ENCODE results near the gene CACNG7.

CACNG7 gene

DNA sequence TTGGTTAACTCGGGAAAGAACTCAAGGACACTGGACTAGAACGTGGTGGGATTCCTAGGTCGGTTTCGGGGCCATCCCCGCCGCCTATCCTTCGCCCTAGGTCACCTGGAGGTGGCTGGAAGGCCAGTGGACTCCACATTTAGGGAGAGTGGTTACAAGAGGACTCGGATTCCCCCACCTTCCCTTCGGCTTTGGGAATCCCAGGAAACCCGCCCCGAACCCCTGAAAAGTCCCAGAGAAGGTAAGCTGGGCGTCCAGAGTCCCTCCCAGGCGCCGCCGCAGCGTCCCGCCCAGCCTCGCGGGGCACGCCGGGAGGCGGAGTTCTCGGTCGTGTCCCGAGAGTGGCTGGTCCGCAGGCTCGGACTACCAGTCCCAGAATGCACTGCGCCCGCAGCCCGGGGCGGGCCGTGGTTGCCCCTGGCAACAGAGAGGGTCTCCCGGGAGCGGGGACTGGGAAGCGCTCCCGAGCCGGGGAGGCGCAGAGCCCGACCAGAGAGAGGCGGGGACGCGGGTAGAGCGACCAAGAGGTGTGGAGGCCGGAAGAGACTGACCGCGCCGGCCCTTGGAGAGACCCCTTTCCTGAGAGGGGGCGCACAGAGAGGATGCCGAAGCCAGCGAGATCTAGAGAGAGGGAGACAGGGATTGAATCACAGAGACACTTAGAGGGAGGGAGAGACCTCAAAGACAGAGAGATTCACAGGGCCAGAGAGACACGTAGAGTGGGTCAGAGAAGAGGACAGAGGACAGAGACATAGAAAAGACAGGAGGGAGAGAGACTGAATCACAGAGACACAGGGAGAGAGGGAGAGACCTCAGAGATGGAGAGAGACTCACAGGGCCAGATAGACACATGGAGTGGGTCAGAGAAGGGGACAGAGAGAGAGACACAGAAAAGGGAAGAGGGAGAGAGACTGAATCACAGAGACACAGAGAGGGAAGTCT, 29.7 kb upstream of the CACNG7 start:
- peak; percentile 63 for DNase-seq (ENCODE audit: extremely low read depth, low read depth)
- H3K4me3 ChIP-seq (replicated peaks; ENCODE audit: low read depth, low read length) = peak overlapping the region; percentile 54
- TF ChIP-seq, protein P1, sequence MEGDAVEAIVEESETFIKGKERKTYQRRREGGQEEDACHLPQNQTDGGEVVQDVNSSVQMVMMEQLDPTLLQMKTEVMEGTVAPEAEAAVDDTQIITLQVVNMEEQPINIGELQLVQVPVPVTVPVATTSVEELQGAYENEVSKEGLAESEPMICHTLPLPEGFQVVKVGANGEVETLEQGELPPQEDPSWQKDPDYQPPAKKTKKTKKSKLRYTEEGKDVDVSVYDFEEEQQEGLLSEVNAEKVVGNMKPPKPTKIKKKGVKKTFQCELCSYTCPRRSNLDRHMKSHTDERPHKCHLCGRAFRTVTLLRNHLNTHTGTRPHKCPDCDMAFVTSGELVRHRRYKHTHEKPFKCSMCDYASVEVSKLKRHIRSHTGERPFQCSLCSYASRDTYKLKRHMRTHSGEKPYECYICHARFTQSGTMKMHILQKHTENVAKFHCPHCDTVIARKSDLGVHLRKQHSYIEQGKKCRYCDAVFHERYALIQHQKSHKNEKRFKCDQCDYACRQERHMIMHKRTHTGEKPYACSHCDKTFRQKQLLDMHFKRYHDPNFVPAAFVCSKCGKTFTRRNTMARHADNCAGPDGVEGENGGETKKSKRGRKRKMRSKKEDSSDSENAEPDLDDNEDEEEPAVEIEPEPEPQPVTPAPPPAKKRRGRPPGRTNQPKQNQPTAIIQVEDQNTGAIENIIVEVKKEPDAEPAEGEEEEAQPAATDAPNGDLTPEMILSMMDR (IDR thresholded peaks at IDR 0.05; ENCODE audit: low read depth, low read length, missing control alignments) = no peak

DNA sequence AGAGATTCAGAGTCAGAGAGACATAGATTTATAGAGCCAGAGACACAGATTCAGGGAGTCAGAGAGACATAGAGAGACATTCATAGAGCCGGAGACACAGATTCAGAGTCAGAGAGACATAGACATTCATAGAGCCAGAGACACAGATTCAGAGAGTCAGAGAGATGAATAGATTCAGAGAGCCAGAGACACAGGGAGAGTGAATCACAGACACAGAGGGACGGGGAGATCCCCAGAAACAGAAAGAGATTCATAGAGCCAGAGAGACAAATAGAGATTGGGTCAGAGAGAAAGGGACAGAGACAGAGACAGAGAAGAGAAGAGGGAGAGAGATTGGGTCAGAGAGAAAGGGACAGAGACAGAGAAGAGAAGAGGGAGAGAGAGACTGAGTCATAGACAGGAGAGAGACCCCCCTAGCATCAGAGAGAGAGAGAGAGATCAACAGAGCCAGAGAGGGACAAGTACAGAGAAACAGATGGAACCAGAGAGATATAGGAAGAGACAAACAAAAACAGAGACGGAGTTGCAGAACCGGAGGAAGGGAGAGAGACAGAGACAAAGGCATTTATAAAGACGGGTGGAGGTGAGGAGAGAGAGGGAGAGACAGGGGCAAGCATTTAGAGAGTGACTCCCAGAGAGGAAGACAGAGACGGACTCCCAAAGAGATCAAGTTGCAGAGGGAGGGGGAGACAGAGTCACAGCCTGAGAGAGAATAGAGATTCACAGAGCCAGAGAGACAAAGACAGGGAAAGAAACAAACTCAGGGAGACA, 28.2 kb upstream of the CACNG7 start:
- no peak for DNase-seq (ENCODE audit: extremely low read depth, low read depth)
- TF ChIP-seq, protein P1 (IDR thresholded peaks at IDR 0.05; ENCODE audit: low read depth, low read length, missing control alignments) = no peak
- H3K4me3 ChIP-seq (replicated peaks; ENCODE audit: low read depth, low read length) = peak overlapping the region; percentile 34; the same call in 1 of the 2 replicates

DNA sequence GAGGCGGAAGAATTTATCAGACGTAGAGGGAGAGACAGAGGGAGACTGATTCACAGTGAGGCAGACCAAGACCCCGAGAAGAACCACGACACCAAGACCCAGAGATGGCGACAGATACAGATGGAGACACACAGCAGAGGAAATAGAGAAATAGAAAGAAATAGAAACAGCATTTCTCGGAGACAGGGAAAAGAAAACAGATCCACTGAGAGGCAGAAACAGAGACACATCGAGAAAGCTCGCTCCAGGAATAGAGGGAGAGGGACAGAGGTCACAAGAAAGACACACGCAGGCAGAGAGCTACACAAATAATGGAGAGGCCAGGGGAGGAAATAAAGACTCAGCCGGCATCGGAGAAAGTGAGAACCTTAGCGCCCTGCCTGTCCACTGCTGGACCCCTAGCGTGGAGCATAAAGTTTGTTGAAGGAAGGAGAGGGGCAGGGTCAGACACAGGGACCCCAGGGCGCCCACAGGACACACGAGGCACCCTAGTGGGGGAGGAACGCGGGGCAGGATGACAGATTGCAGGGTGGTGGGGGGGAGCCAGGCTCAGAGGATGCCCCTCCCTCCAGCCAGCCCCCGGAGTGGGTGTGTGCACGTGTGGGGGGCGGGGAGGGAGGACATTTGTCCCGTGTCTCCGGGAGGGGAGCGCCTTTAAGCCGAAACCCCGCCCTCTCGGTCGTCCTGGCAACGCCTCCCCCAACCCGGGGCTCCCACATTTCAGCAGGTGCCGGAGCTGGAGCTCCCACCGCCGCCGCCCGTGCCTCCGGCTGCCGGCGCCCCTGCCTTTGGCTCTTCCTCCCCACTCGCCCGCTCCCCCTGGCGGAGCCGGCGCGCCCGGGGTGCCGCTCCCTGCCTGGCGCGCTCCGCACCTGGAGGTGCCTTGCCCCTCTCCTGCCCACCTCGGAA, 27.3 kb upstream of the CACNG7 start, which contains the start of gene PRKCG:
TSS of gene PRKCG (plus strand) at position 716 of the 909 bp plus-strand sequence. CDS start 298 bp downstream, outside the sequence.
- H3K4me3 ChIP-seq (replicated peaks; ENCODE audit: low read depth, low read length) = peak within 1 kb of the TSS; percentile 34
- TF ChIP-seq, protein P1 (IDR thresholded peaks at IDR 0.05; ENCODE audit: low read depth, low read length, missing control alignments) = peak; percentile 62
- DNase-seq (ENCODE audit: extremely low read depth, low read depth) = no peak

DNA sequence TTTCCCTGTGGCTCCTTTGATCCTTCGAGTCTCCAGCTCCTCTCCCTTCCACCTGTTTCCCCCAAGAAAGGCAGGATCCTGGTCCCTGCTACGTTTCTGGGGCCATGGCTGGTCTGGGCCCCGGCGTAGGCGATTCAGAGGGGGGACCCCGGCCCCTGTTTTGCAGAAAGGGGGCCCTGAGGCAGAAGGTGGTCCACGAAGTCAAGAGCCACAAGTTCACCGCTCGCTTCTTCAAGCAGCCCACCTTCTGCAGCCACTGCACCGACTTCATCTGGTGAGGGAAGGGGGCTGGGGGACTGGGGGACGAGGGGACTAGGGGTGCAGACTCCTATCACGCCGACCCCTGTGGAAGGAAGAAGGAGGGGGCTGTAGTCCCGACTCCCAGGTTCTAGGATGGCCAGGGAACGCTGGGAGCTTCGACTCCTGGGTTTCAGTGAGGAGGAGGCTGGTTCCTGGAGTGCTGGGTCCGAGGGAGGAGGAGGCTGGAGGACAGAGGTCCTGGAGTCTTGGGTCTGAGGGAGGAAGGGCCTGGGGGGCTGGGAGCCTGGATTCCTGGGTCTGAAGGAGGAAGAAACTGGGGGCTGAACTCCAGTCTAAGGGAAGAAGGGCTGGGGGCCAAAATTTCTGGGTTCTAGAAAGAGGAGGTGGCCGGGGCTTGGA, 26.6 kb upstream of the CACNG7 start:
- no peak for DNase-seq (ENCODE audit: extremely low read depth, low read depth)
- TF ChIP-seq, protein P1 (IDR thresholded peaks at IDR 0.05; ENCODE audit: low read depth, low read length, missing control alignments) = no peak
- peak overlapping the region; percentile 34 for H3K4me3 ChIP-seq (replicated peaks; ENCODE audit: low read depth, low read length)

DNA sequence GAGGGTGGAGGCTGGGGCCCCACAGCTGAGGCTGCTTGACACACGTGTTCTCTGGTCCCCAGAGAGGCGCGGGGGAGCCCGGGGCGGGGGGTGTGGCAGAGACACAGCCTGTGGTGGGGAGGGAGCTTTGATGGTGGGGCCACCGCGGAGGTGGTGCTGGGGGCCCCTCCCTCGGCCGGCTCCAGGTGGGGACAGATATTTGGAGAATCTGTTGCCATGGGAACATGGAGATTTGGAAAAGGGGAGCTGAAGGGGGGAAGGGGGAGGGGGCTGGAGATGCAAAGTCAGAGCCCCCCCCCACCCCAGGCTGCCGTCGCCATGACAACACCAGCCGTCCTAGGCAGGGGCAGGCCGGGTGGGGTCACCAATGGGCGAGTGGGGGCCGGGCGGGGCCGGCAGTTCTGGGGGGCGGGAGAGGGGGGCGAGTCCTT, 25.8 kb upstream of the CACNG7 start:
- no peak for DNase-seq (ENCODE audit: extremely low read depth, low read depth)
- no peak overlapping the region for H3K4me3 ChIP-seq (replicated peaks; ENCODE audit: low read depth, low read length)
- TF ChIP-seq, protein P1 (IDR thresholded peaks at IDR 0.05; ENCODE audit: low read depth, low read length, missing control alignments) = no peak

Data from HFF-Myc (cell line).